HEK293T (cell line): Measurements from ENCODE around the gene APBA3.

Experiments
- CTCF ChIA-PET: fragments of 350-600 bp; formaldehyde crosslinking; extraction: SDS; loops from one replicate; lab custom pipeline; 2021; ENCODE audit warnings: antibody characterized with exemption, inconsistent platforms; lab: Yijun Ruan, JAX
- POLR2A ChIA-PET: fragments of 350-600 bp; formaldehyde crosslinking; extraction: SDS; loops from one replicate; lab custom pipeline; 2020; ENCODE audit warnings: antibody characterized with exemption, inconsistent platforms; lab: Yijun Ruan, JAX
- DNase-seq: peaks from one replicate; pipeline ENCODE4 v3.0.0; 2012; ENCODE audit warnings: mixed read lengths; ENCODE audit errors: extremely low spot score
- ARNT ChIP-seq: fragments of 450-650 bp; IDR thresholded peaks from 2 replicates; pipeline ENCODE4 v1.6.1; 2017; ENCODE audit warnings: mild to moderate bottlenecking
- BHLHE40 ChIP-seq: fragments of 450-650 bp; IDR thresholded peaks from 2 replicates; pipeline ENCODE4 v1.6.1; 2016; ENCODE audit warnings: mild to moderate bottlenecking, moderate library complexity, borderline replicate concordance
- CTBP1 ChIP-seq: fragments of 450-650 bp; IDR thresholded peaks from 2 replicates; pipeline ENCODE4 v1.6.1; 2016; ENCODE audit warnings: borderline replicate concordance
- ELF4 ChIP-seq: fragments of 450-650 bp; IDR thresholded peaks from 2 replicates; pipeline ENCODE4 v1.6.1; 2017; ENCODE audit warnings: antibody characterized with exemption
- FOXA1 ChIP-seq: fragments of 450-650 bp; IDR thresholded peaks from 2 replicates; pipeline ENCODE4 v1.6.1; 2016; ENCODE audit warnings: mild to moderate bottlenecking
- FOXK2 ChIP-seq: fragments of 450-650 bp; IDR thresholded peaks from 2 replicates; pipeline ENCODE4 v1.6.1; 2016; ENCODE audit warnings: mild to moderate bottlenecking
- FOXM1 ChIP-seq: fragments of 450-650 bp; IDR thresholded peaks from 2 replicates; pipeline ENCODE4 v1.6.1; 2017; ENCODE audit warnings: mild to moderate bottlenecking, borderline replicate concordance
- HDGF ChIP-seq: fragments of 450-650 bp; IDR thresholded peaks from 2 replicates; pipeline ENCODE4 v1.6.1; 2017; ENCODE audit warnings: antibody characterized with exemption, borderline replicate concordance
- L3MBTL2 ChIP-seq: fragments of 450-650 bp; conservative IDR thresholded peaks from 2 replicates; pipeline ENCODE4 v1.6.1; 2016; ENCODE audit warnings: mild to moderate bottlenecking
- LEF1 ChIP-seq: fragments of 450-650 bp; IDR thresholded peaks from 2 replicates; pipeline ENCODE4 v1.6.1; 2017; ENCODE audit warnings: mild to moderate bottlenecking, borderline replicate concordance
- NFRKB ChIP-seq: fragments of 450-650 bp; IDR thresholded peaks from 2 replicates; pipeline ENCODE4 v1.6.1; 2016; ENCODE audit warnings: mild to moderate bottlenecking, moderate library complexity
- SP1 ChIP-seq: fragments of 450-650 bp; IDR thresholded peaks from 2 replicates; pipeline ENCODE4 v1.6.1; 2017
- SUZ12 ChIP-seq: fragments of 450-650 bp; IDR thresholded peaks from 2 replicates; pipeline ENCODE4 v1.6.1; 2016; ENCODE audit warnings: mild to moderate bottlenecking
- TARDBP ChIP-seq: fragments of 450-650 bp; IDR thresholded peaks from 2 replicates; pipeline ENCODE4 v1.6.1; 2016
- ZNF384 ChIP-seq: fragments of 450-650 bp; IDR thresholded peaks from 2 replicates; pipeline ENCODE4 v1.6.1; 2016
- TF ChIP-seq, protein P1 (sequence below): fragments of 450-650 bp; IDR thresholded peaks from 2 replicates; pipeline ENCODE4 v1.6.1; 2016

The APBA3 gene, protein sequence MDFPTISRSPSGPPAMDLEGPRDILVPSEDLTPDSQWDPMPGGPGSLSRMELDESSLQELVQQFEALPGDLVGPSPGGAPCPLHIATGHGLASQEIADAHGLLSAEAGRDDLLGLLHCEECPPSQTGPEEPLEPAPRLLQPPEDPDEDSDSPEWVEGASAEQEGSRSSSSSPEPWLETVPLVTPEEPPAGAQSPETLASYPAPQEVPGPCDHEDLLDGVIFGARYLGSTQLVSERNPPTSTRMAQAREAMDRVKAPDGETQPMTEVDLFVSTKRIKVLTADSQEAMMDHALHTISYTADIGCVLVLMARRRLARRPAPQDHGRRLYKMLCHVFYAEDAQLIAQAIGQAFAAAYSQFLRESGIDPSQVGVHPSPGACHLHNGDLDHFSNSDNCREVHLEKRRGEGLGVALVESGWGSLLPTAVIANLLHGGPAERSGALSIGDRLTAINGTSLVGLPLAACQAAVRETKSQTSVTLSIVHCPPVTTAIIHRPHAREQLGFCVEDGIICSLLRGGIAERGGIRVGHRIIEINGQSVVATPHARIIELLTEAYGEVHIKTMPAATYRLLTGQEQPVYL

DNA sequence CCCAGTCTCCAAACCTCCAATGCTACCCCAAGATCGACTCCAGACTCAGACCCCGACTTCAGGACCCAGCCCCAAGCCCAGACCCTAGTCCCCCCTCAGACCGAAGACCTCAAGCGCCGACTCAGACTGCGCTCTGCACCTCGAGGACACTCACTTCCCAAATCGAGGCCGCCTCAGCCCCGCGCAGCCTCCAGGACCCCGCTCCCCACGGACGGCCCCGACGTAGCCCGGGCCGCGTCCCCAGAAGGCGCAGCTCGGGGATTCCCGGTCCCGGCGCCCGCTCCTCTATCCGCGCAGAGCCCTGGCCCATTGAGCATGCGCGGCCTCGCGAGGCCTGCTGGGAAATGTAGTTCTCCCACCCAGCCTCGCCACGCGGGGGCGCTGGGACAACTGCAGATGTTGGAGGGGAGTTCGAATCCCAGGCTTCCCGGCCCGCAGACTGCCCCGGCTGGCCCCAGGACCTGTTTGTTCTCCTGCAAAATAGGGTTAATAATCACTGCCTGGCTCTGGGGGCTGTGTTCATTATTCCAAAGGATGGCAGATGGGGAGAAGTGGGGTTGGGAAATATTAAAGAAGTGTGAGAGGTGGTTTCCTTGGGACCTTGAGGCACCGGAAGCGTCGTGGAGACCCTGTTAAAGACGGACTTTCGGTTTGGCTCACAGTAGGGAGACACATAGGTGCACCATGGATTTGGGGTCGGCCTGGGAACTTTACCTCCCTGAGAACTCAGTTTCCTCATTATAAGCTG, at the start of gene APBA3:
Gene APBA3 (minus strand): TSS at position 311 of the 748 bp plus-strand sequence. CDS start 1,428 bp downstream, outside the sequence.
- ChIA-PET CTCF (interaction anchor here (0.8 to 1.8 kb wide), 3 partner anchors 10 to 226 kb away, joined by 4 to 7 read pairs (median 4); no protein-coding TSS in a partner anchor), POLR2A (interaction anchor here (0.6 to 3.6 kb wide), 31 partner anchors 10 to 709 kb away, joined by 3 to 40 read pairs (median 7); partner anchors contain the start of genes EEF2, MATK, PIAS4 and YJU2)
- peak; percentile 91 for DNase-seq
- no peak for TF ChIP-seq CTBP1
- no peak for TF ChIP-seq HDGF
- TF ChIP-seq ELF4 = no peak
- TF ChIP-seq FOXM1 = no peak
- TF ChIP-seq NFRKB = no peak
- TF ChIP-seq FOXK2 = no peak
- 0 out of 2 replicates have a peak, but pooled peaks have one; percentile 27 for TF ChIP-seq L3MBTL2

DNA sequence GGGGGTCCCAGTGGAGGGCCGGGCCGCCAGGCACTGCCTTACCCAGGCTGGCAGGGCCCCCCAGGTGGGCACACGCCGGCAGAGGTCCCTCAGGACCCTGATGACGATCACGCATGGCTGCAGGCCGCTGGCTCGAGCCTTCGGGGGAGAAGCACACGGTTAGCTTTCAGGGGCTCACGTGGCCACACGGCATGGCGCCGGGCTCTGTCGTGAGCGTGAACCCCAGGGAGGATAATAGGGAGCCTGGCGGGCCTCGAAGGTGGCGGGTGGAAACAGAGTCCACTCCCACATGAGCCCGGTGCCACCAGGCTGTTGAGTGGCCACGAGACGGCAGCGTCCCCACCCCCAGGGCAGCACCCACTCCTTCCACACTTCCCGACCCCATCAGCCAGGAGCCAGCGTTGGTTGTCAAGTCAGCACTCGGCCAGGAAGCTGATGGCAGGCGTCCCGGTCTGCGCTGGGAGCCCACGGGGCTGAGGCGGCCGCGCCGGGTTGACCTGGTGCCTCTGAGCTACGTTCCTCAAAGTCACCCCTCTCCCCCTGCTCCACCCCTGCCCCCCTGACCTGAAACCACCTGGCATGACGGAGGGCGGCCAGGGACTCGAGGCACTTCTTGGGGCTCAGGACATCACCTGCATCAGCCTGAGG, 49.3 kb upstream of the APBA3 start:
- CTCF ChIA-PET = no interaction called here
- POLR2A ChIA-PET = interaction anchor here (0.6 kb wide), 1 partner anchor 10 kb away, joined by 3 read pairs; no protein-coding TSS in a partner anchor
- DNase-seq = no peak
- no peak for TF ChIP-seq BHLHE40
- TF ChIP-seq SP1 = no peak
- no peak for TF ChIP-seq FOXA1
- no peak for TF ChIP-seq TARDBP
- no peak for TF ChIP-seq FOXK2
- no peak for TF ChIP-seq CTBP1
- no peak for TF ChIP-seq L3MBTL2
- TF ChIP-seq ELF4 = no peak
- no peak for TF ChIP-seq FOXM1
- TF ChIP-seq ARNT = no peak
- no peak for TF ChIP-seq LEF1
- TF ChIP-seq ZNF384 = no peak

GRCh38 chr19:3809881-3810707, 48.6 kb upstream of the APBA3 start:
- no peak for TF ChIP-seq ARNT
- TF ChIP-seq SP1 = no peak
- TF ChIP-seq ELF4 = no peak
- no peak for TF ChIP-seq LEF1
- TF ChIP-seq SUZ12 = no peak
- TF ChIP-seq NFRKB = no peak
- TF ChIP-seq, protein P1, sequence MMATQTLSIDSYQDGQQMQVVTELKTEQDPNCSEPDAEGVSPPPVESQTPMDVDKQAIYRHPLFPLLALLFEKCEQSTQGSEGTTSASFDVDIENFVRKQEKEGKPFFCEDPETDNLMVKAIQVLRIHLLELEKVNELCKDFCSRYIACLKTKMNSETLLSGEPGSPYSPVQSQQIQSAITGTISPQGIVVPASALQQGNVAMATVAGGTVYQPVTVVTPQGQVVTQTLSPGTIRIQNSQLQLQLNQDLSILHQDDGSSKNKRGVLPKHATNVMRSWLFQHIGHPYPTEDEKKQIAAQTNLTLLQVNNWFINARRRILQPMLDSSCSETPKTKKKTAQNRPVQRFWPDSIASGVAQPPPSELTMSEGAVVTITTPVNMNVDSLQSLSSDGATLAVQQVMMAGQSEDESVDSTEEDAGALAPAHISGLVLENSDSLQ = no peak
- TF ChIP-seq BHLHE40 = no peak
- TF ChIP-seq CTBP1 = no peak
- TF ChIP-seq FOXM1 = no peak
- no peak for TF ChIP-seq FOXA1
- TF ChIP-seq ZNF384 = no peak
- TF ChIP-seq FOXK2 = no peak
- TF ChIP-seq TARDBP = no peak
- no peak for TF ChIP-seq HDGF
- ChIA-PET CTCF (no interaction called here), POLR2A (interaction anchor here (0.6 kb wide), 1 partner anchor 9 kb away, joined by 3 read pairs; no protein-coding TSS in a partner anchor)
- no peak for DNase-seq

- ChIA-PET CTCF (no interaction called here), POLR2A (no interaction called here)
- TF ChIP-seq FOXK2 (no peak), ARNT (no peak), FOXM1 (no peak), LEF1 (no peak), SP1 (no peak), L3MBTL2 (no peak), ELF4 (no peak)
- TF ChIP-seq, protein P1 = no peak
- no peak for DNase-seq
Observed at GRCh38 chr19:3808420-3809143, 47.1 kb upstream of the APBA3 start.
